Right cardiac atrium (tissue), 5 donors: ENCODE data around the gene APOBEC3C. TPM values are rescaled to one million over a fixed set of nuclear protein-coding genes. Genes with fewer than 3 reads are reported as not detected.
"Not testable (repeated sequence)": the region's sequence is repeated elsewhere in the genome, so short reads cannot be mapped to it uniquely, and the experiment has no call there.

Experiments
- ATAC-seq, 2 donors: fragments of 200-7000 bp; cut with Tn5 transposase; one replicate each; pipeline versions ENCODE4 v1.8.0 to v1.9.1; 2020; ENCODE audit warnings: moderate library complexity in 2 of 2, mild to moderate bottlenecking in 1 of 2
- DNase-seq, 3 donors: peaks; one replicate each; pipeline ENCODE4 v3.0.0-alpha.2; 2020
- H3K27ac ChIP-seq: one replicate; pipeline ENCODE4 v1.5.1; 2013; ENCODE audit warnings: mild to moderate bottlenecking, low read length, control low read depth, moderate library complexity
- H3K27me3 ChIP-seq: one replicate; pipeline ENCODE4 v1.6.1; 2013; ENCODE audit not compliant: control insufficient read depth, insufficient read depth
- H3K4me1 ChIP-seq: one replicate; pipeline ENCODE4 v1.6.1; 2013; ENCODE audit warnings: low read length; ENCODE audit not compliant: control insufficient read depth, insufficient read depth
- H3K4me3 ChIP-seq: one replicate; pipeline ENCODE4 v1.5.1; 2013; ENCODE audit warnings: low read length, control low read depth
- H3K9me3 ChIP-seq: one replicate; pipeline ENCODE4 v1.6.1; 2013; ENCODE audit warnings: low read length; ENCODE audit not compliant: control insufficient read depth
- WGBS: extraction: QIAGEN DNeasy Blood & Tissue Kit; methylation state at CpG from one replicate; pipeline ENCODE4 v1.1.7; 2013; 5-methylcytosine and 5-hydroxymethylcytosine counted together
- intact Hi-C, 4 donors: fragments of 100-400 bp; cut with DNase I; formaldehyde crosslinking; loops; one replicate each; pipeline versions ENCODE4 v1.11.0 to v1.14.0; 2022 to 2023
- polyA plus RNA-seq: library from polyadenylated mRNA; stranded (reverse); fragments of 200-250 nt; gene quantifications from one replicate; pipeline ENCODE4 v1.2.3, GENCODE V29; 2013
- total RNA-seq, 4 donors: library from RNA; stranded (reverse); fragmentation: NEBNext Ultra II Directional; extraction: Animal tissue kit (Norgen Biotek cat#: 25700); gene quantifications; one replicate each; pipeline ENCODE4 v1.2.1, GENCODE V29; 2021
- donor health status: healthy with polysubstance abuse.
- donor health status: DM: no; HTN: yes; CAD: no.
- donor health status: DM: no; HTN: no; CAD: no.
- donor health status: DM: no; HTN: yes; CAD: no; lungs with severe emphysema.
- donor health status: DM: yes; HTN: yes; CAD: no.

APOBEC3C gene
- total and polyA plus RNA-seq, 5 donors: 25.4 to 41.9 (median 37.4) TPM

DNA sequence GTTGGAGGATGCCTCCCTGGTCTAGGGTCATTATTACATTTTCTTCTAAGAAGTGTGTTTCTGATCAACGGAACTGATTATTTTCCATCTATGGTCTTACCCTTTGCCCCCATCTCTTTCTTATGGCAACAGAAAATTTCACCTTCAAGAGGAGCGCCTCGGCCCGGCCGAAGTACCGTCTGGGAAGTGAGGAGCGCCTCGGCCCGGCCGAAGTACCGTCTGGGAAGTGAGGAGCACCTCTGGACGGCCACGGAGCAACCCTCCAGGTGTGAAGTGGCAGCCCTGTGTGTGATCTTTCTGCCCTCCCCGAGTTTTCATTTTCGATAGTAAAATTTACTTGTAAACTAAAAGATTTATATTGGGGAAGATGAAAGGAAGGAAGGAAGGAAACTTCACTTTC is 3.1 kb upstream of the APOBEC3C start:
- Histone ChIP-seq H3K4me1 (no peaks in the 10 kb centered on the region), H3K27me3 (no peaks in the 10 kb centered on the region), H3K27ac (no peak overlapping the region), H3K4me3 (no peak overlapping the region), H3K9me3 (no peaks in the 10 kb centered on the region)
- WGBS: 81% methylated on average over 15 of the region's 15 CpGs
- no peak for ATAC-seq
- intact Hi-C loops: loop anchor here in 1 of 4 donors (10.0 kb wide), 1 partner anchor 114 kb away; no protein-coding TSS in a partner anchor
- DNase-seq: no peak

DNA sequence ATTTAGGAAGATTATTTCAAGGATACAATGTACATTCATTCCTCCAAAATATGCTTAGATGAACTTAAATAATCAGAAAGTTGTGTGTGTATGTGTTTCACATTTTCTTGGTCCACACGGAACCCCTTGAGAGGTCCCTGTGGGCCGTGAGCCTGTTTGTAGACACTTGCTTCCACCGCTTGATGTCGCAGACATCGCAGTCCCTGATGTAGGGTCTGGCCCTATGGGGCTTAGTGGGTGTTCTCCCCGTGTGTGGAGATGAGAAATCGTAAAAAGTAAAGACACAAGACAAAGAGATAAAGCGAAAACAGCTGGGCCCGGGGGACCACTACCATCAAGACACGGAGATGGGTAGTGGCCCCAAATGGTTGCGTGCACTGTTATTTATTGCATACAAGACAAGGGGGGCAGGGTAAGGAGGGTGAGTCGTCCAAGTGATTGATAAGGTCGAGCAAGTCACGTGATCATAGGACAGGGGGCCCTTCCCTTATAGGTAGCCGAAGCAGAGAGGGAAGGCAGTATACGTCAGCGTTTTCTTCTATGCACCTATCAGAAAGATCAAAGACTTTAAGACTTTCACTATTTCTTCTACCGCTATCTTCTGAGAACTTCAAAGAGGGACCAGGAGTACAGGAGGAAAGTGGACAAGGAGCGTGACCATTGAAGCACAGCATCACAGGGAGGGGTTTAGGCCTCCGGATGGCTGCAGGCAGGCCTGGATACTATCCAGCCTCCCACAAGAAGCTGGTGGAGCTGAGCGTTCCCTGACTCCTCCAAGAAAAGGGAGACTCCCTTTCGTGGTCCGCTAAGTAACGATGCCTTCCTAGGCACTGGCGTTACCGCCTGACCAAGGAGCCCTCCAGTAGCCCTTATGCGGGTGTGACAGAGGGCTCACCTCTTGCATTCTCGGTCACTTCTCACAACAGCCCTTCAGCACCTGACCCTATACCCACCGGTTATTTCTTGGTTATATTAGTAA is 1.2 kb upstream of the APOBEC3C start:
- no peaks in the 10 kb centered on the region for H3K4me1 ChIP-seq
- no peak overlapping the region for H3K27ac ChIP-seq
- DNase-seq: no peak
- intact Hi-C loops: loop anchor here in 1 of 4 donors (10.0 kb wide), 1 partner anchor 112 kb away; no protein-coding TSS in a partner anchor
- no peak overlapping the region for H3K4me3 ChIP-seq
- H3K9me3 ChIP-seq: no peaks in the 10 kb centered on the region
- WGBS: 86% methylated on average over 29 of the region's 29 CpGs
- H3K27me3 ChIP-seq: no peaks in the 10 kb centered on the region
- no peak for ATAC-seq

DNA sequence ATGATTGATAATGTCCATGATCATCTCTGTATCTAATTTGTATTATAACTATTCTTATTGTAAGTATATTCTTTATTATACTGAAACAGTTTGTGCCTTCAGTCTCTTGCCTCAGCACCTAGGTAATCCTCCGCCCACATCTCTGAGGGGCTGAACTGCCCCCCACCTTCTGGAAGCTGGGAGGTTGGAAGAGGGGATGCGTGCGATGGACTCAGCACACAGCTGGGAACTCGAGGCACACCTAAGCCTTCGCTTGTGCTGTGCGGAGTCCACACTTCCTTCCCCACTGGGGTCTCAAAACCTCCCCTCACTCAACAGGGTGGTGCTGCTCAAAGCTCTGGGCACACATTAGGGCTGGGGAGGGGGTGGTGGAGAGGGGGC is 506 bp upstream of the APOBEC3C start:
- not testable (repeated sequence) for H3K27ac ChIP-seq, H3K4me1 ChIP-seq, H3K27me3 ChIP-seq, H3K9me3 ChIP-seq, ATAC-seq, DNase-seq
- intact Hi-C loops: loop anchor here in 1 of 4 donors (10.0 kb wide), 1 partner anchor 111 kb away; no protein-coding TSS in a partner anchor
- peak overlapping the region; percentile 60 for H3K4me3 ChIP-seq
- 69% methylated on average over 6 of the region's 6 CpGs for WGBS

DNA sequence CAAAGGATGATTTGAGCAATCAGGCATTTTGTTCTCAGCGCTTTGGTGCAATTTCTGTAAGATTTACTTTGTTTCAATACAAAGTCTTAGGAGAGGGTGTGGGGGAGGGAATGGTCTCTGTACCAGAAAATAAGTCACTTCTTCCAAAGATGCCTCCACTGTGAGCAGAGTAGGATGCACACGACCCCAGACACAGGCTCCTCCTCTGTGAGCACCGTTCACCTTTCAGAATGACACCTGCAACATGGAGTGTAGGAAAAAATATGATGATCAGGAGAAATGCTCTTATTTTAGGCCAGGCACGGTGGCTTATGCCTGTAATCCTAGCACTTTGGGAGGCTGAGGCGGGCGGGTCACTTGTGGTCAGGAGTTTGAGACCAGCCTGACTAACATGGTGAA is 665 bp downstream of the APOBEC3C start:
- H3K27me3 ChIP-seq, H3K4me1 ChIP-seq, DNase-seq, H3K9me3 ChIP-seq: not testable (repeated sequence)
- peak in 1 of 2 donors; percentile 7 for ATAC-seq
- intact Hi-C loops: loop anchor here in 1 of 4 donors (10.0 kb wide), 1 partner anchor 110 kb away; no protein-coding TSS in a partner anchor
- peak overlapping the region; percentile 0 for H3K27ac ChIP-seq
- WGBS: 45% methylated on average over 6 of the region's 6 CpGs
- peak overlapping the region; percentile 60 for H3K4me3 ChIP-seq

DNA sequence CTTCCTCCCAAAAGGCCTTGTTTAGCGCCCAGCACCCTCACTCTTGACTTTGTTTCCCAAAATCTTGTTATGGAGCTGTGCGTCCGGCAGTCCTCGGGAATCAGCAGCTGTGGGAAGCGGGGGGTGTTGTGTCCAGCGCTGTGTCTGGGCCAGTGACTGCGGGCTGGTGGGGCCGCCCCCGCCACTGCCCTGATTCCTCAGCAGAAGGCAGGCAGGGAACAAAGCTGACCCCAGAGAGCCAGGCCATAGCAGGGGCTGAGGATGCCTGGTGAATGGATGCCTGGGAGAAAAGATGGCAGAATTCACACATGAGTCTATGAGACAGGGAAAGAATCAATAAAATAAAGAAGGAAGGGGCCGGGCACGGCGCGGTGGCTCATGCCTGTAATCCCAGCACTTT is 2.5 kb downstream of the APOBEC3C start:
- ATAC-seq (no peak), DNase-seq (no peak)
- 96% methylated on average over 13 of the region's 13 CpGs for WGBS
- intact Hi-C loops: loop anchor here in 1 of 4 donors (10.0 kb wide), 1 partner anchor 108 kb away; no protein-coding TSS in a partner anchor
- H3K9me3 ChIP-seq: no peaks in the 10 kb centered on the region
- H3K4me1 ChIP-seq: no peaks in the 10 kb centered on the region
- no peak overlapping the region for H3K27ac ChIP-seq
- H3K4me3 ChIP-seq: no peak overlapping the region
- no peaks in the 10 kb centered on the region for H3K27me3 ChIP-seq

DNA sequence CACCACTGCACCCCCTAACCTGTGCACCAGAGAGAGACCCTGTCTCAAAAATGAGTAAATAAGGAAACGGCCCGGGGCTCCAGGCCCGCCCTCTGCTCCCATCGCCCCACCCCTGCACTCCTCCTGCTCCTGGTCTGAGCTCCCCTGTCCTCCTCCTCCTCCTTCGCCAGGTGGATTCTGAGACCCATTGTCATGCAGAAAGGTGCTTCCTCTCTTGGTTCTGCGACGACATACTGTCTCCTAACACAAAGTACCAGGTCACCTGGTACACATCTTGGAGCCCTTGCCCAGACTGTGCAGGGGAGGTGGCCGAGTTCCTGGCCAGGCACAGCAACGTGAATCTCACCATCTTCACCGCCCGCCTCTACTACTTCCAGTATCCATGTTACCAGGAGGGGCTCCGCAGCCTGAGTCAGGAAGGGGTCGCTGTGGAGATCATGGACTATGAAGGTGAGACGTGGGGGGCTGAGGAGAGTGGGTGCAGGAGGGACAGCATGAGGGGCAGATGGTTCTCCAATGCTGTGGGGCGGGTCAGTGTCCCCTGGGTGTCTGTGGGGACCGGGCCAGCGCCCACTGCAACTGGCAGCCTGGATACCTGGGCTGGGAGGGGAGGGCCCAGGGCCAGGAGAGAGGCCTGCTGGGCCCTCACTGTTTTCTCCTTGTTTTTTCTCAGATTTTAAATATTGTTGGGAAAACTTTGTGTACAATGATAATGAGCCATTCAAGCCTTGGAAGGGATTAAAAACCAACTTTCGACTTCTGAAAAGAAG is 3.7 kb downstream of the APOBEC3C start:
- H3K27ac ChIP-seq: no peak overlapping the region
- intact Hi-C loops: loop anchor here in 1 of 4 donors (10.0 kb wide), 1 partner anchor 107 kb away; no protein-coding TSS in a partner anchor
- WGBS: 83% methylated on average over 18 of the region's 18 CpGs
- DNase-seq (no peak), ATAC-seq (no peak)
- no peak overlapping the region for H3K4me3 ChIP-seq
- no peaks in the 10 kb centered on the region for H3K4me1 ChIP-seq
- H3K9me3 ChIP-seq: no peaks in the 10 kb centered on the region
- no peaks in the 10 kb centered on the region for H3K27me3 ChIP-seq

DNA sequence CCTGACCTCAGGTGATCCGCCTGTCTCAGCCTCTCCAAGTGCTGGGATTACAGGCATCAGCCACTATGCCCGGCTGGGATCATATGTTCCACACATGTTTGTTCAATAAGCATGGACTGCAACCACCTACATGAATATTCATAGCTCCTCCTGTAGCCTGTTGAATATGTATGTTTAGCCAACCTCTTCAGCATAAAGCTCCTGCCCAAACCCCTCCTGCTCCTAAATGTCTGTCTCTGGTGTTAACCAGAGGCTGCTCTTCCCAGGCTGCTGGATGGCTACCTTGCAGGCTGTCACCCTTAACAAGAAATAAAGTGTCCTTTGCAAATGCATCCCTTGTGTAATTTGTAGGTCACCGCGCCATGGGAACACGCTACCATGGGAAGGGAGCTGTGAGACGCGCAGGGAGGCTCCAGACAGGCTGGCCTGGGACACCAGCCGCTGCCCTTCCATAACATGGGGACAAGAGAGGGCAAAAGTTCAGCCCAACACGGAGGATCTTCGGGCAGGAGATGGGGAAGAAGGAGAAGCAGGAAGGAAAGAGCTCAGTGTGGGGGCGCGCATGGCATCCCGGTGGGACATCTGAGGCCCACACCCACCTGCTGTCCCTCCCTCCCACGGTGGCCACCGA is 6.1 kb downstream of the APOBEC3C start:
- peak; percentile 1 to 4 for ATAC-seq
- DNase-seq, H3K4me3 ChIP-seq, H3K27me3 ChIP-seq, H3K9me3 ChIP-seq, H3K27ac ChIP-seq, intact Hi-C loops, H3K4me1 ChIP-seq: not testable (repeated sequence)
- 34% methylated on average over 15 of the region's 15 CpGs for WGBS

DNA sequence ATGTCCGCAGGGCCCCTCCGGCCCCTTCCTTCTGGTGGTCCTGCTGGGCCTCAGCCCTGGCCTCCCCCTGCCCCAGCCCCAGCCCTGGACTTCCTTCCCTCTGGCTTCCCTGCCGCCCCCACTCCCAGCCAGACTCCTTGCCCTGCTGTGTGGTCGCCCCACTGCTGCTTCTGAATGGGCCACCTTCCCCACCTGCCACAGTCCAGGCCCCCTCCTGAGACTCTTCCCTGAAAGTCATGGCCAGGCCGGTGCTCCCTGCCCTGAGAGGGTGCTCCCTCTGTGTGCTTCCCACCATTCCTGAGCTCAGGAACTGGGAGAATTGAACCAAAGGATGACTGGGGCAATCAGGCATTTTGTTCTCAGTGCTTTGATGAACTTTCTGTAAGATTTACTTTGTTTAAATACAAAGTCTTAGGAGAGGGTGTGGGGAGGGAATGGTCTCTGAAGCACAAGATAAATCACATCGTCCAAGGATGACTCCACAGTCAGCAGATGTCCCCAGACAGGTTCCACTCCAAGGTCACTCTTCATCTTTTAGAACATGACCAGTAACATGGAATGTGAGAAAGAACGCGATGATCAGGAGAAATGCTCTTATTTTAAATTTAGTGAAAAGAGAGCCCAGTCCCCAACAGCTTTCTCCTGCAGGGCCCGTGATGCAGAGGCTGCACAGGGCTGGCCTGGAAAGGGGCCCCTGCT is 7.6 kb downstream of the APOBEC3C start:
- intact Hi-C loops: no loop called here
- peak; percentile 4 to 21 for ATAC-seq
- no peaks in the 10 kb centered on the region for H3K9me3 ChIP-seq

DNA sequence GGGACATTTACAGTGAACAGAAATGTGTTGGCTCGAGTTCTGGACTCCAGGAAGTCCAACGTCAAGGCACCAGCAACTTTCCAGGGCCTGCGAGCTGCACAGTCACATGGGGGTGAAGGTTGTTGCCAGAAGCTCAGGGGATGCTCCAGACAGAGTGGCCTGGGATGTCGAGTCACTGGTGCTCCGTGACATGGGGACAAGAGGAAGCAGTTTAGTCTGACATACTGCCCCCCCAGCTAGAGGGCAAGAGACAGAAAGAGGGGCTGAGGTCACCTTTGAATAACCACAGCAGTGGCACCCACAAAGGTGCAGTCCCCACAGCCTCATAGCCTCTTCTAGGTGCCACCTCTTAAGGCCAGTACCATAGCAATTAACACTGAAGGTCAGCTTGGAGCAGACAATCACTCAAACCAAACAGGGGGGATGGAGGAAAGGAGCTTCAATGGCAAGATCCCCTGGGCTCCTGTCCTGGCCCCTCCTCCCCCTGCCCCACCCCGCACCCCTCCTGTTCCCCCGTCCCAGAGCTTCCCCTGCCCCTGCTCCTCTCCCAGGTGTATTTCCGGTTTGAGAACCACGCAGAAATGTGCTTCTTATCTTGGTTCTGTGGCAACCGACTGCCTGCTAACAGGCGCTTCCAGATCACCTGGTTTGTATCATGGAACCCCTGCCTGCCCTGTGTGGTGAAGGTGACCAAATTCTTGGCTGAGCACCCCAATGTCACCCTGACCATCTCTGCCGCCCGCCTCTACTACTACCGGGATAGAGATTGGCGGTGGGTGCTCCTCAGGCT is 10.7 kb downstream of the APOBEC3C start:
- H3K4me1 ChIP-seq: no peaks in the 10 kb centered on the region
- no peak overlapping the region for H3K27ac ChIP-seq
- 75% methylated on average over 15 of the region's 15 CpGs for WGBS
- DNase-seq (peak in 1 of 3 donors; percentile 18), ATAC-seq (no peak)
- intact Hi-C loops: no loop called here
- H3K9me3 ChIP-seq: no peaks in the 10 kb centered on the region
- no peak overlapping the region for H3K4me3 ChIP-seq
- no peaks in the 10 kb centered on the region for H3K27me3 ChIP-seq

More for the DNA sequence above, 7.6 kb downstream of the APOBEC3C start:
- H3K4me3 ChIP-seq: peak overlapping the region; percentile 5
- peak in 1 of 3 donors; percentile 66 for DNase-seq
- no peaks in the 10 kb centered on the region for H3K27me3 ChIP-seq
- H3K4me1 ChIP-seq: no peaks in the 10 kb centered on the region
- WGBS: 53% methylated on average over 9 of the region's 9 CpGs
- peak overlapping the region; percentile 13 for H3K27ac ChIP-seq
